Activated naive CD8-positive, alpha-beta T cell treated with anti-CD3 and anti-CD28 coated beads, Interleukin-2, amount 50 U/mL, for 24 hours (primary cell): ENCODE results near the gene SERPINA1.

ENCODE experiments used
- ATAC-seq: fragments of 150-1000 bp; cut with Tn5 transposase; one replicate; pipeline ENCODE4 v1.10.0; 2021
- DNase-seq: peaks from one replicate; pipeline ENCODE4 v3.0.0; 2021
- H3K27ac Mint-ChIP-seq: one replicate; pipeline ENCODE4 v1.8.0; 2021; ENCODE audit warnings: mild to moderate bottlenecking, mixed read lengths
- H3K27me3 Mint-ChIP-seq: one replicate; pipeline ENCODE4 v1.8.0; 2021; ENCODE audit warnings: mixed read lengths
- H3K36me3 Mint-ChIP-seq: one replicate; pipeline ENCODE4 v1.8.0; 2021; ENCODE audit warnings: low read depth, mixed read lengths
- H3K4me1 Mint-ChIP-seq: one replicate; pipeline ENCODE4 v1.8.0; 2021; ENCODE audit warnings: mixed read lengths
- H3K4me3 Mint-ChIP-seq: one replicate; pipeline ENCODE4 v1.8.0; 2021; ENCODE audit warnings: mild to moderate bottlenecking, moderate library complexity, mixed read lengths
- H3K9me3 Mint-ChIP-seq: one replicate; pipeline ENCODE4 v1.8.0; 2021; ENCODE audit warnings: mixed read lengths

The SERPINA1 gene

GRCh38 chr14:94342334-94342934 lies 46.0 kb downstream of the SERPINA1 start:
- Mint-ChIP-seq H3K27ac (no peak overlapping the region), H3K4me3 (no peak overlapping the region), H3K9me3 (peaks cover 16% of the 10 kb centered on the region), H3K36me3 (peaks cover 5% of the 10 kb centered on the region), H3K27me3 (peaks cover 37% of the 10 kb centered on the region), H3K4me1 (peaks cover 19% of the 10 kb centered on the region)
- DNase-seq (peak; percentile 10), ATAC-seq (peak; percentile 33)

DNA sequence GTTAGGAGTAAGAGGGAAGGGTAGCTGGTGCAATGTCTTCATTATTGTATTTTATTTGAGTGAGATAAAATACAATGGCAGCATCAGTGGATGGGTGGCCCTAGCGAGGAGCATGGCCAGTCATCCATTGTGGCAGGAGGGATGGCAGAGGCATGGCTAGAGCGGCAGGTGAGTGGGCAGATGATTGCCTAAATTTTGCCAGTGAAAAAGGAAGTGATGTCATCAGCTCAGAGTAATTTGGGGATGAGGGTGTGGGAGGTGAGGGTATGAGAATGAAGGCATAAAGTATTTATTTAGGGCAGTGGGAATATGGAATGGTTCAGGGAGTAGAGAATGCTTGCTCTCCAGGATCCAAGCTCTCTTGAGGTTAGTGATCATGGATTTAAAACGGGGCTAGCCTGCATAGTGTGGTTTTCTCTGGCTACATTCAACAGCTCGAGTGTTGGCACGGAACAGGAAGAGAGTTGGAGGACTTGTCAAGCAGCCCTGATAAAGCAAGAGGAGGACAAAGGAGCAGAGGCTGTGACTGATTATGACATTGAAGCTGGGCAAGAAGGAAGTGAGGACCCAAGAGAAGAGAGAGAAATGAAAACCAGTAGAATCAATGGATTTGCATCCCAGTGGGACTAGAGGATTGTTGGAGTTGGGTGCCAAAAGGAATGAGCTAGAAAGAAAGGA lies 46.6 kb downstream of the SERPINA1 start:
- peaks cover 40% of the 10 kb centered on the region for H3K27me3 Mint-ChIP-seq
- no peak for ATAC-seq
- H3K36me3 Mint-ChIP-seq = peaks cover 5% of the 10 kb centered on the region
- peaks cover 18% of the 10 kb centered on the region for H3K4me1 Mint-ChIP-seq
- no peak overlapping the region for H3K4me3 Mint-ChIP-seq
- no peak for DNase-seq
- H3K27ac Mint-ChIP-seq = peak overlapping the region; percentile 3
- peaks cover 19% of the 10 kb centered on the region for H3K9me3 Mint-ChIP-seq

DNA sequence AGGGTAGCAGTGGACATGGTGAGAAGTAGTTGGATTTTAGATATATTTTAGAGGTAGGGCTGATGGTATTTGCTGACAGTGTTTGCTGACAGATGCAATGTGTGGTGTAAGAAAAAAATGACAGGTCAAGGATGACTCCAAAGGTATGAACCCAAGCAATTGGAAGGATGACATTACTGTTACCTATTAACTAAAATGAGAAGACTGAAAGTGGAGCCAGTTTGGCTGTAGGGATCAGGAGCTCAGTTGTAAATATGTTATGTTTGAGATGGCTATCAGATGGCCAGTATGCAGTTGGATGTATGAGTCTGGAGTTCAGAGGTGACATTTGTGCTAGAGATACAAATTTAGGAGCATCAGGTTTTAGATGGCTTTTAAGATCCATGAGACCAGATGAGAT lies 47.9 kb downstream of the SERPINA1 start:
- H3K27me3 Mint-ChIP-seq = peaks cover 40% of the 10 kb centered on the region
- DNase-seq = no peak

DNA sequence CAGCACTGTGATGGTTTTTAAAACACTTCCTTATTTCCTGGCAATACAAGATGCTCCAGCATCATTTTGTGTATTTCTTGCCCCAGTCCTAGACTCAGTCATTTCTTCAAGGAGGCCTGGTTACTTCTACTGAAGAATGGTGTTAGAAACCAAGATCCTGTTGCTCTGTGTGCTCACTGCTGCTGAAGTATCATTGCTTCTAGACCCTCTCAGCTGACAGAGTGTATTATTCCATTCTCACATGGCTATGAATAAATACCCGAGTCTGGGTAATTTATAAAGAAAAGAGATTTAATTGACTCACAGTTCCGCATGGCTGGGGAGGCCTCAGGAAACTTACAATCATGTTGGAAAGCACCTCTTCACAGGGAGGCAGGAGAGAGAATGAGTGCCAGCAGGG lies 50.4 kb downstream of the SERPINA1 start:
- Mint-ChIP-seq H3K9me3 (peaks cover 15% of the 10 kb centered on the region), H3K36me3 (peaks cover 5% of the 10 kb centered on the region), H3K27me3 (peaks cover 56% of the 10 kb centered on the region), H3K27ac (no peak overlapping the region), H3K4me3 (no peak overlapping the region), H3K4me1 (peaks cover 12% of the 10 kb centered on the region)
- DNase-seq = no peak
- ATAC-seq = no peak

More for the DNA sequence above, 47.9 kb downstream of the SERPINA1 start:
- Mint-ChIP-seq H3K27ac (peak overlapping the region; percentile 24), H3K4me3 (no peak overlapping the region), H3K4me1 (peaks cover 15% of the 10 kb centered on the region), H3K36me3 (peaks cover 5% of the 10 kb centered on the region), H3K9me3 (peaks cover 15% of the 10 kb centered on the region)
- no peak for ATAC-seq

DNA sequence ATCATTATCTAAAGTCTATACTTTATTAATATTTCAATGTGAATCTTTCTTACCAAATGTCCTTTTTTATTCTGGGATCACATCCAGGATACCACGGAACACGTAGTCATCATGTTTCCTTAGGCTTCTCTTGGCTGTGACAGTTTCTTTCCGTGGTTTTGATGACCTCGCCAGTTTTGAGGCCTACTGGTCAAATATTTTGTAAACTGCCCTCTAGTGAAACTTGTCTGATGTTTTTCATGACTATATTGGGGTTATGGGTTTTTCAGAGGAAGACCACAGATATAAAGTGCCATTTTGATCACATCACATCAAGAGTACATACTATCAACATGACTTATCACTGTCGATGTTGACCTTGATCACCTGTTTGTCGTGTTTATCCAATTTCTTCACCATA lies 51.1 kb downstream of the SERPINA1 start:
- peaks cover 15% of the 10 kb centered on the region for H3K9me3 Mint-ChIP-seq
- H3K27ac Mint-ChIP-seq = no peak overlapping the region
- peak; percentile 43 for ATAC-seq
- peaks cover 5% of the 10 kb centered on the region for H3K36me3 Mint-ChIP-seq
- H3K4me1 Mint-ChIP-seq = peaks cover 12% of the 10 kb centered on the region
- peaks cover 55% of the 10 kb centered on the region for H3K27me3 Mint-ChIP-seq
- H3K4me3 Mint-ChIP-seq = no peak overlapping the region
- DNase-seq = peak; percentile 11

DNA sequence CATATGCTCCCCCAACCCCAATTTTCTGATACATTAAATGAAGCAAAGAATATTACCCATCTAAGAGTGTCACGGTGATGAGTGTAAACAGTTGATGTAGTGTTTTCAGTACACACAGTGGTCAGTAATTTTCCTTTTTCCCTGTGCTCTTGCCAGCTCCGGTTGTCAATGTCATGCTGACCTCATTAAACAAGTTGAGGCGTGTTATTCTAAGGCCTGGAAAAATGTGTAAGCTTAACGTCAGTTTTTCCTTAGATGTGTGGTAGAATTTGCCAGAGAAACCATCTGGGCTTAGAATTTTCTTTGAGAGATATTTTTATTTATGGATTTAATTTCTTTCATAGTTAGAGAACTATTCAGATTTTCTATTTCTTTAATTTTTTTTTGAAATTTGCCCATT lies 53.5 kb downstream of the SERPINA1 start:
- H3K4me1 Mint-ChIP-seq = peaks cover 4% of the 10 kb centered on the region
- no peak overlapping the region for H3K4me3 Mint-ChIP-seq
- ATAC-seq = no peak
- no peak overlapping the region for H3K27ac Mint-ChIP-seq
- peaks cover 33% of the 10 kb centered on the region for H3K27me3 Mint-ChIP-seq
- peaks cover 3% of the 10 kb centered on the region for H3K36me3 Mint-ChIP-seq
- peaks cover 7% of the 10 kb centered on the region for H3K9me3 Mint-ChIP-seq
- no peak for DNase-seq

- H3K27ac Mint-ChIP-seq = no peak overlapping the region
- H3K27me3 Mint-ChIP-seq = peaks cover 29% of the 10 kb centered on the region
Measured at GRCh38 chr14:94332587-94332986, 55.8 kb downstream of the SERPINA1 start.

DNA sequence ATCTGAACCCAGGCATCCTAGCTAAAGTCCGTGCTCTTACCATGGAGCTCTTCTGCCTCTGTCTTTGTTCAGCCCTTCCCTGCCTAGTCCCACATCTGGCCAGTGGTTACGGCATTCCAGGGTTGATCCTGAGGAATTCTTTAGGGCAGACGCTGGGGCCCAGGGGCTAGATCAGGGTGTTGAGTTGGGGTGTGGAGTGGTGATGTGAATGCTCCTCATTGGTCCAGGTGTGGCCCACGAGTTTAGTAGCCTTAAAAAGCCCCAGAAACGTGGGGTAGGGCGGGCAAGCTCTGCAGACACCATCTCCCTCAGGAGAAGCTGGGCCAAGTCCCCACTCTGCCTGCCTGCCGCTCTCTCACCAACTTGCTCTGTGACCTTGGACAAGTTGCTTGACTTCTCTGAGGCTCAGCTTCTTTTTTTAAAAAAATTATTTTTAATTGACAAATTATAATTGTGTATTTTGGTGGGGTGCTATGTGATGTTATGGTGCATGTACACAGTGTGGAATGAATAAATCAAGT lies 56.3 kb downstream of the SERPINA1 start:
- H3K27me3 Mint-ChIP-seq = peaks cover 26% of the 10 kb centered on the region
- H3K9me3 Mint-ChIP-seq = no peaks in the 10 kb centered on the region
- H3K36me3 Mint-ChIP-seq = no peaks in the 10 kb centered on the region
- H3K4me3 Mint-ChIP-seq = no peak overlapping the region
- DNase-seq = no peak
- no peaks in the 10 kb centered on the region for H3K4me1 Mint-ChIP-seq
- no peak overlapping the region for H3K27ac Mint-ChIP-seq
- no peak for ATAC-seq

More at GRCh38 chr14:94332587-94332986, 55.8 kb downstream of the SERPINA1 start:
- ATAC-seq (no peak), DNase-seq (no peak)
- Mint-ChIP-seq H3K4me3 (no peak overlapping the region), H3K4me1 (peaks cover 4% of the 10 kb centered on the region), H3K9me3 (peaks cover 4% of the 10 kb centered on the region), H3K36me3 (no peaks in the 10 kb centered on the region)

- ATAC-seq (no peak), DNase-seq (no peak)
- H3K9me3 Mint-ChIP-seq = no peaks in the 10 kb centered on the region
- H3K27me3 Mint-ChIP-seq = peaks cover 26% of the 10 kb centered on the region
- no peaks in the 10 kb centered on the region for H3K4me1 Mint-ChIP-seq
- no peak overlapping the region for H3K27ac Mint-ChIP-seq
- no peaks in the 10 kb centered on the region for H3K36me3 Mint-ChIP-seq
- no peak overlapping the region for H3K4me3 Mint-ChIP-seq
Measured at GRCh38 chr14:94331462-94331861, 56.9 kb downstream of the SERPINA1 start.

- no peaks in the 10 kb centered on the region for H3K9me3 Mint-ChIP-seq
- H3K4me3 Mint-ChIP-seq = no peak overlapping the region
- peaks cover 26% of the 10 kb centered on the region for H3K27me3 Mint-ChIP-seq
- DNase-seq = no peak
- no peak for ATAC-seq
- no peaks in the 10 kb centered on the region for H3K36me3 Mint-ChIP-seq
- no peaks in the 10 kb centered on the region for H3K4me1 Mint-ChIP-seq
- no peak overlapping the region for H3K27ac Mint-ChIP-seq
Measured at GRCh38 chr14:94330857-94331256, 57.5 kb downstream of the SERPINA1 start.

DNA sequence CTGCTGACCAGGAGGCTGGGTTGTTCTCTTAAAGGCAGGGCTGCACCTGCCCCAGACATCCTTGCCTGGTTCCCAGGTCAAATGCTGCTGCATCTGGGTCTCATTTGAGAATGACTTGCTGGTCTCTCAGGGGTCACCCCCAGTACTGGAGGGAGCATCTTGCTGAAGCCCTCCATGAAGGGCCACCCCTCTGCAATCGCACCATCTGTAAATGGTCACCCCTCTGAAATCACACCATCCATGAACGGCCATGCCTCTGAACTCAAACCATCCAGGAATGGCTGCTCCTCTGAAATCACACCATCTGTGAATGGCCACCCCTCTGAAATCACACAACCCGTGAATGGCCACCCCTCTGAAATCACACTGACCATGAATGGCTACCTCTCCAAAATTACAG lies 58.0 kb downstream of the SERPINA1 start:
- H3K36me3 Mint-ChIP-seq = no peaks in the 10 kb centered on the region
- no peak overlapping the region for H3K4me3 Mint-ChIP-seq

GRCh38 chr14:94329857-94330256 lies 58.5 kb downstream of the SERPINA1 start:
- Mint-ChIP-seq H3K27ac (no peak overlapping the region), H3K4me1 (no peaks in the 10 kb centered on the region), H3K36me3 (no peaks in the 10 kb centered on the region), H3K27me3 (peaks cover 21% of the 10 kb centered on the region), H3K9me3 (no peaks in the 10 kb centered on the region), H3K4me3 (no peak overlapping the region)
- ATAC-seq (no peak), DNase-seq (no peak)

More for the DNA sequence above, 58.0 kb downstream of the SERPINA1 start:
- no peak for DNase-seq
- H3K4me1 Mint-ChIP-seq = no peaks in the 10 kb centered on the region
- no peak for ATAC-seq
- peaks cover 25% of the 10 kb centered on the region for H3K27me3 Mint-ChIP-seq
- H3K9me3 Mint-ChIP-seq = no peaks in the 10 kb centered on the region
- no peak overlapping the region for H3K27ac Mint-ChIP-seq

GRCh38 chr14:94328196-94328595 lies 60.2 kb downstream of the SERPINA1 start:
- no peak overlapping the region for H3K4me3 Mint-ChIP-seq
- H3K36me3 Mint-ChIP-seq = no peaks in the 10 kb centered on the region
- peaks cover 11% of the 10 kb centered on the region for H3K27me3 Mint-ChIP-seq
- H3K27ac Mint-ChIP-seq = no peak overlapping the region
- no peaks in the 10 kb centered on the region for H3K4me1 Mint-ChIP-seq
- no peak for DNase-seq
- no peak for ATAC-seq
- H3K9me3 Mint-ChIP-seq = no peaks in the 10 kb centered on the region
